ENCODE results near the gene RASA3.
A peak's percentile ranks its signal among the peaks of the same experiment; 100 is the strongest.

RASA3 gene

GRCh38 chr13:113952151-113952982 lies 180.1 kb downstream of the RASA3 start:
- no peak for DNase-seq (ENCODE audit: low read depth)

- no peak for DNase-seq (ENCODE audit: low read depth)
Observed at GRCh38 chr13:113951246-113951999, 181.0 kb downstream of the RASA3 start.

- DNase-seq (ENCODE audit: low read depth) = no peak
Observed at GRCh38 chr13:113950451-113951245, 181.8 kb downstream of the RASA3 start.

- DNase-seq (ENCODE audit: low read depth) = no peak
Observed at GRCh38 chr13:113949546-113949945, 182.9 kb downstream of the RASA3 start.

- DNase-seq (ENCODE audit: low read depth) = no peak
Observed at GRCh38 chr13:113948034-113948742, 184.2 kb downstream of the RASA3 start.

- peak; percentile 17 for DNase-seq (ENCODE audit: low read depth)
Observed at GRCh38 chr13:113947311-113948033, 185.0 kb downstream of the RASA3 start.

GRCh38 chr13:113946409-113947181 lies 185.8 kb downstream of the RASA3 start:
- DNase-seq (ENCODE audit: low read depth) = no peak

GRCh38 chr13:113945857-113946408 lies 186.5 kb downstream of the RASA3 start:
- no peak for DNase-seq (ENCODE audit: low read depth)

GRCh38 chr13:113943821-113944565 lies 188.4 kb downstream of the RASA3 start:
- no peak for DNase-seq (ENCODE audit: low read depth)

GRCh38 chr13:113942591-113943103 lies 189.8 kb downstream of the RASA3 start:
- no peak for DNase-seq (ENCODE audit: low read depth)

GRCh38 chr13:113941571-113942191 lies 190.7 kb downstream of the RASA3 start:
- no peak for DNase-seq (ENCODE audit: low read depth)

GRCh38 chr13:113939944-113940297 lies 192.5 kb downstream of the RASA3 start:
- no peak for DNase-seq (ENCODE audit: low read depth)

- DNase-seq (ENCODE audit: low read depth) = no peak
Observed at GRCh38 chr13:113939129-113939943, 193.1 kb downstream of the RASA3 start.

- DNase-seq (ENCODE audit: low read depth) = no peak
Observed at GRCh38 chr13:113938716-113939115, 193.7 kb downstream of the RASA3 start.

GRCh38 chr13:113938246-113938645 lies 194.2 kb downstream of the RASA3 start:
- no peak for DNase-seq (ENCODE audit: low read depth)

- no peak for DNase-seq (ENCODE audit: low read depth)
Observed at GRCh38 chr13:113937527-113938180, 194.8 kb downstream of the RASA3 start.

GRCh38 chr13:113937073-113937472 lies 195.3 kb downstream of the RASA3 start:
- no peak for DNase-seq (ENCODE audit: low read depth)

Measured in HS-27A (cell line).